ENCODE results near the gene PDHA1. TPM values are rescaled to one million over a fixed set of nuclear protein-coding genes. Genes with fewer than 3 reads are reported as not detected.

Gene PDHA1
- total and polyA plus RNA-seq, 7 experiments from 2014 or later, result 62.9 to 123 (median 116) TPM

DNA sequence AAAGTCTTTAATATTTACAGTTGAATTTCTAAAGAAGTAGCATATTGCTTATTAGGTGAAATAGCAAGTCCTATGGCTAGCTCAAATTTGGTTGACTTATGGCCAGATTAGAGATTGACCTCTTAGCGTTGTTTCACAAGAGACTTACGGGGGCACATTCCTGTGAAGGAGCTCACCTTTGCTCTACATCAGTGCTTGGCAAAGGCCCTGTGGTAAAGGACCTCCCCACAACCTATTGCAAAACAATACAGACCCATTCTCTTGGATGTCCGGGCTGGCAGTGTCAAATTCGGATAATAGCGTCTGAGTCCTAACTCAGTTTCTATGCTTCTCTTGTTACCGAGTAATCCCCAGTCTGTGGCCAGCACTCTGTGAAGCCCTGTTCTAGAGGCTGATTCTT lies 10.9 kb downstream of the PDHA1 start:
- DNase-seq (no peak), ATAC-seq (no peak)
- no peak overlapping the region for H3K4me3 ChIP-seq (ENCODE audit: low read length)
- no peaks in the 10 kb centered on the region for H3K27me3 ChIP-seq (ENCODE audit: control insufficient read depth in 2 of 2, insufficient read depth in 2 of 2, low read length in 2 of 2)
- H3K36me3 Mint-ChIP-seq, result peaks cover 0 to 28% (median 6%) of the 10 kb centered on the region in 5 donors
- ChIA-PET CTCF (no interaction called here), POLR2A (no interaction called here)
- intact Hi-C loops (cut with micrococcal nuclease), result no loop called here
- H3K36me3 ChIP-seq (ENCODE audit: control insufficient read depth in 2 of 3, insufficient read depth in 3 of 3, low read length in 3 of 3), result peaks cover 0 to 80% (median 8%) of the 10 kb centered on the region in 3 experiments
- H3K27me3 Mint-ChIP-seq, result no peaks in the 10 kb centered on the region
- no peak overlapping the region for H3K4me3 Mint-ChIP-seq
- no peak overlapping the region for H3K27ac Mint-ChIP-seq
- H3K9me3 ChIP-seq (ENCODE audit: control insufficient read depth in 2 of 3, low read length in 3 of 3), result no peaks in the 10 kb centered on the region
- H3K27ac ChIP-seq (ENCODE audit: low read depth, low read length), result no peak overlapping the region
- peaks cover 0 to 12% of the 10 kb centered on the region in 2 donors for H3K4me1 ChIP-seq (ENCODE audit: control insufficient read depth in 2 of 2, insufficient read depth in 2 of 2, low read length in 2 of 2)
- peaks cover 0 to 12% (median 5%) of the 10 kb centered on the region in 7 donors for H3K4me1 Mint-ChIP-seq
- H3K9me3 Mint-ChIP-seq, result peaks cover 0 to 2% (median 0%) of the 10 kb centered on the region in 11 donors

DNA sequence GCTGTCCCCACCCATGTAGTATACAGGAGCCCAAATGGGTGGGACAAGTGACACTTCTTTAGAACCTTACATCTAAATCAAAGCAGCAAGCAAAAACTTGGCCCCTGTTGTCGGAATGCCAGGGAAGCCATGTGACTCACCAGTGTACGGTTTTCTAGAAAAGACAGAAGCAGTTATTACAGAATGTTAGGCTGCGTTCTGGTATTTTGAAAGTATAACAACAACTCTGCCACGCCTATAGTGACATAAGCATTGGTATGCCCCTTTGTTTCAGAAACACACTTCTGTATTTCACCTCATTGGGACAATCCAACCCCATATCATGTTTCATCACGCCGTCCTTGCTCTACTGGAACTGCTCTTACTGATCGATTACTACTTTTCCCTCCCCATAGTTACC lies 14.8 kb downstream of the PDHA1 start:
- peak overlapping the region in 2 of 9 donors; percentile 17 to 66 for H3K27ac Mint-ChIP-seq
- peaks cover 0 to 2% (median 0%) of the 10 kb centered on the region in 11 donors for H3K9me3 Mint-ChIP-seq
- Histone ChIP-seq H3K4me1 (ENCODE audit: control insufficient read depth in 2 of 2, insufficient read depth in 2 of 2, low read length in 2 of 2) (no peaks in the 10 kb centered on the region), H3K36me3 (ENCODE audit: control insufficient read depth in 2 of 3, insufficient read depth in 3 of 3, low read length in 3 of 3) (peaks cover 0 to 68% (median 6%) of the 10 kb centered on the region in 3 experiments), H3K4me3 (ENCODE audit: low read length) (no peak overlapping the region), H3K9me3 (ENCODE audit: control insufficient read depth in 2 of 3, low read length in 3 of 3) (no peaks in the 10 kb centered on the region), H3K27me3 (ENCODE audit: control insufficient read depth in 2 of 2, insufficient read depth in 2 of 2, low read length in 2 of 2) (no peaks in the 10 kb centered on the region), H3K27ac (ENCODE audit: low read depth, low read length) (no peak overlapping the region)
- H3K4me1 Mint-ChIP-seq, result no peaks in the 10 kb centered on the region
- ChIA-PET POLR2A (no interaction called here), CTCF (no interaction called here)
- H3K4me3 Mint-ChIP-seq, result no peak overlapping the region
- no peaks in the 10 kb centered on the region for H3K27me3 Mint-ChIP-seq
- ATAC-seq, result peak; percentile 29
- intact Hi-C loops (cut with micrococcal nuclease), result no loop called here
- no peak for DNase-seq
- peaks cover 0 to 19% (median 4%) of the 10 kb centered on the region in 5 donors for H3K36me3 Mint-ChIP-seq

DNA sequence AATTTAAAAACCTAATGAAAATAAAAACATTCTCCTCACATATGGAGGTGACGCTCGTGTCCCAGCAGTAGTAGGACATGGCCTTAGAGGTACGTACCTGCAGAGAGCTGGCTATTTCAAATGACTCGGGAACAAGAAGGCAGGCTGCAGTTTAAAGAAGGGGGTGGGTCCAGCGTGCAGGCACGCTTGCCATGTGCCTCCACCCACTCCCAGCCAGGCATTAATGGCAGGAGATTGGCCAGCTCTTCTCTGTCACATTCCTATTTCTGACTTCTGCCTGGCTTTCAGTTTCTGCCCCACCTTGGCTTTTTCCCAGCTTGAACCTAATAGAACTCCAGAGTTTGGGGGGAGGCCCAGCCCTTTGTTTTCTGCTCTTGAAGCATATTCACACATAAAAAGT lies 17.2 kb downstream of the PDHA1 start:
- no peaks in the 10 kb centered on the region for H3K9me3 ChIP-seq (ENCODE audit: control insufficient read depth in 2 of 3, low read length in 3 of 3)
- Mint-ChIP-seq H3K4me3 (no peak overlapping the region), H3K36me3 (peaks cover 0 to 20% (median 4%) of the 10 kb centered on the region in 5 donors), H3K4me1 (no peaks in the 10 kb centered on the region), H3K27me3 (no peaks in the 10 kb centered on the region), H3K9me3 (peaks cover 0 to 2% (median 0%) of the 10 kb centered on the region in 11 donors), H3K27ac (peak overlapping the region in 1 of 9 donors; percentile 43)
- no peaks in the 10 kb centered on the region for H3K27me3 ChIP-seq (ENCODE audit: control insufficient read depth in 2 of 2, insufficient read depth in 2 of 2, low read length in 2 of 2)
- POLR2A ChIA-PET, result interaction anchor here (0.6 kb wide), 1 partner anchor 175 kb away, joined by 3 read pairs; no protein-coding TSS in a partner anchor
- no peak for DNase-seq
- intact Hi-C loops (cut with micrococcal nuclease), result no loop called here
- CTCF ChIA-PET, result no interaction called here
- H3K36me3 ChIP-seq (ENCODE audit: control insufficient read depth in 2 of 3, insufficient read depth in 3 of 3, low read length in 3 of 3), result peaks cover 0 to 46% (median 5%) of the 10 kb centered on the region in 3 experiments
- no peak overlapping the region for H3K4me3 ChIP-seq (ENCODE audit: low read length)
- ATAC-seq, result no peak
- no peaks in the 10 kb centered on the region for H3K4me1 ChIP-seq (ENCODE audit: control insufficient read depth in 2 of 2, insufficient read depth in 2 of 2, low read length in 2 of 2)
- H3K27ac ChIP-seq (ENCODE audit: low read depth, low read length), result no peak overlapping the region

DNA sequence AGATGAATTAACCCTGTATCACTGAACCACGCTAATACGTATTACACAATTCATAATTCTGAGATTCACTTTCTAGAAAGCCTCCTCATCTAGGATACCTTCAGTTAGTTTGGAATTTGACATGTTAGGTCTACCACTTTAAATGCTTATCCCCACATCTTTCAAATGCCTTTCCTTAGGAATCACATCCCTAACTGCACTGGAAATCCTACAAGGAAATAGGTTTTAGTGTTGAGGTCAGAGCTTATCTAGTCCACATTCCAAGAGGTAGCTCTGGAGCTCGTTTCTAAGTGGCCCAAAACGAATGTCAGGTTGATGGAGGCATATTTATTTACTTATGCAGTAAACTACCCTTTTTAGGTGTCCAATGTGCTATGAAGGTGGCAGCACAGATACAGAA lies 18.0 kb downstream of the PDHA1 start:
- CTCF ChIA-PET, result no interaction called here
- ATAC-seq (no peak), DNase-seq (no peak)
- peaks cover 0 to 38% (median 5%) of the 10 kb centered on the region in 3 experiments for H3K36me3 ChIP-seq (ENCODE audit: control insufficient read depth in 2 of 3, insufficient read depth in 3 of 3, low read length in 3 of 3)
- Mint-ChIP-seq H3K27ac (no peak overlapping the region), H3K36me3 (peaks cover 0 to 21% (median 8%) of the 10 kb centered on the region in 5 donors), H3K27me3 (no peaks in the 10 kb centered on the region), H3K4me1 (no peaks in the 10 kb centered on the region), H3K9me3 (peaks cover 0 to 2% (median 0%) of the 10 kb centered on the region in 11 donors), H3K4me3 (no peak overlapping the region)
- H3K4me3 ChIP-seq (ENCODE audit: low read length), result no peak overlapping the region
- no peak overlapping the region for H3K27ac ChIP-seq (ENCODE audit: low read depth, low read length)
- POLR2A ChIA-PET, result no interaction called here
- intact Hi-C loops (cut with micrococcal nuclease), result no loop called here
- H3K4me1 ChIP-seq (ENCODE audit: control insufficient read depth in 2 of 2, insufficient read depth in 2 of 2, low read length in 2 of 2), result no peaks in the 10 kb centered on the region
- no peaks in the 10 kb centered on the region for H3K9me3 ChIP-seq (ENCODE audit: control insufficient read depth in 2 of 3, low read length in 3 of 3)
- no peaks in the 10 kb centered on the region for H3K27me3 ChIP-seq (ENCODE audit: control insufficient read depth in 2 of 2, insufficient read depth in 2 of 2, low read length in 2 of 2)

DNA sequence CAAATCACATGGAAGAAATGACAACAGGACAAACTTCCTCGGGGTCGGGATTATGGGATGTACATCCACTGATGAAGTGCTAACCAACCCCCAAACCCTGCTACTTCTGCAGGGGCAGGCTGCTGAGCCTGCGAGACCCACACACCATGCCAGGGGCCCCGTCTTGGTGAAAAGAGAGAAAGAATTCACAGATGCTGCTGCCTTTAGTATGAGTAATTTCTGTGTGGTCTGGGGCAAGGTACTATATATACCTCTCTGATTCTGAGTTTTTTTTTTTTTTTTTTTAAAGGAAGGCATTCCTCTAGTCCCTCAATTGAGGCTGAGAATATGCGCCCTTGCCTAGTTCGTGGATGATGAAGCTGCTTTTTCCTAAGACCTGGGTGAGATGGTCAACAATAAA lies 24.8 kb downstream of the PDHA1 start:
- H3K9me3 Mint-ChIP-seq, result peaks cover 0 to 3% (median 0%) of the 10 kb centered on the region in 11 donors
- H3K4me1 Mint-ChIP-seq, result peaks cover 4 to 8% (median 8%) of the 10 kb centered on the region in 7 donors
- Histone ChIP-seq H3K27ac (ENCODE audit: low read depth, low read length) (no peak overlapping the region), H3K9me3 (ENCODE audit: control insufficient read depth in 2 of 3, low read length in 3 of 3) (no peaks in the 10 kb centered on the region), H3K4me3 (ENCODE audit: low read length) (no peak overlapping the region), H3K36me3 (ENCODE audit: control insufficient read depth in 2 of 3, insufficient read depth in 3 of 3, low read length in 3 of 3) (no peaks in the 10 kb centered on the region), H3K4me1 (ENCODE audit: control insufficient read depth in 2 of 2, insufficient read depth in 2 of 2, low read length in 2 of 2) (no peaks in the 10 kb centered on the region), H3K27me3 (ENCODE audit: control insufficient read depth in 2 of 2, insufficient read depth in 2 of 2, low read length in 2 of 2) (no peaks in the 10 kb centered on the region)
- H3K4me3 Mint-ChIP-seq, result no peak overlapping the region
- no peak overlapping the region for H3K27ac Mint-ChIP-seq
- H3K27me3 Mint-ChIP-seq, result no peaks in the 10 kb centered on the region
- intact Hi-C loops (cut with micrococcal nuclease), result no loop called here
- no peak for ATAC-seq
- CTCF ChIA-PET, result no interaction called here
- H3K36me3 Mint-ChIP-seq, result peaks cover 0 to 13% (median 4%) of the 10 kb centered on the region in 5 donors
- POLR2A ChIA-PET, result no interaction called here
- DNase-seq, result no peak

DNA sequence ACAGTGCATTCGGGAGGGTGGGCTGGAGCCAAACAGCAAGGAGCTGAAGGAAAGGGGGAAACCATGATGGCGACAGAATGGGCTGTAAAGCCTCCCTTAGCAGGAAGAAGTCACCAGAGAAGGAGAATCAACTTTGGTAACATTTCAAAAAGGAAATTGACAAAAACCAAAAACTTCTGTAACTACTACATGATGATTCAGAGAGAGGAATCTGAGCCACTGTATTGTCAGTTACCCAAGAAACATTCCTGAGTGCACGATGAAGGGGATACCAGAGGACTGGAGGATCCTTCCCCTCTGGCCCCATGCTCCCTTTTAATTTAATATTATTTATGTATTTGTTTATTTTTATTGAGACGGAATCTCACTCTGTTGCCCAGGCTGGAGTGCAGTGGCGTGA lies 26.3 kb downstream of the PDHA1 start:
- CTCF ChIA-PET, result no interaction called here
- POLR2A ChIA-PET, result no interaction called here
- no peaks in the 10 kb centered on the region for H3K4me1 ChIP-seq (ENCODE audit: control insufficient read depth in 2 of 2, insufficient read depth in 2 of 2, low read length in 2 of 2)
- Mint-ChIP-seq H3K4me1 (peaks cover 4 to 8% (median 8%) of the 10 kb centered on the region in 7 donors), H3K4me3 (no peak overlapping the region), H3K27me3 (no peaks in the 10 kb centered on the region), H3K9me3 (peaks cover 0 to 3% (median 0%) of the 10 kb centered on the region in 11 donors), H3K27ac (no peak overlapping the region), H3K36me3 (peaks cover 0 to 11% (median 4%) of the 10 kb centered on the region in 5 donors)
- no peaks in the 10 kb centered on the region for H3K9me3 ChIP-seq (ENCODE audit: control insufficient read depth in 2 of 3, low read length in 3 of 3)
- intact Hi-C loops (cut with micrococcal nuclease), result loop anchor here (5.0 kb wide), 4 partner anchors 147 to 772 kb away; partner anchors contain the start of genes EIF1AX (in 1 of the 2) and MAP3K15 (in 1 of the 2)
- H3K27ac ChIP-seq (ENCODE audit: low read depth, low read length), result no peak overlapping the region
- no peaks in the 10 kb centered on the region for H3K27me3 ChIP-seq (ENCODE audit: control insufficient read depth in 2 of 2, insufficient read depth in 2 of 2, low read length in 2 of 2)
- H3K36me3 ChIP-seq (ENCODE audit: control insufficient read depth in 2 of 3, insufficient read depth in 3 of 3, low read length in 3 of 3), result no peaks in the 10 kb centered on the region
- no peak overlapping the region for H3K4me3 ChIP-seq (ENCODE audit: low read length)
- no peak for DNase-seq
- no peak for ATAC-seq

DNA sequence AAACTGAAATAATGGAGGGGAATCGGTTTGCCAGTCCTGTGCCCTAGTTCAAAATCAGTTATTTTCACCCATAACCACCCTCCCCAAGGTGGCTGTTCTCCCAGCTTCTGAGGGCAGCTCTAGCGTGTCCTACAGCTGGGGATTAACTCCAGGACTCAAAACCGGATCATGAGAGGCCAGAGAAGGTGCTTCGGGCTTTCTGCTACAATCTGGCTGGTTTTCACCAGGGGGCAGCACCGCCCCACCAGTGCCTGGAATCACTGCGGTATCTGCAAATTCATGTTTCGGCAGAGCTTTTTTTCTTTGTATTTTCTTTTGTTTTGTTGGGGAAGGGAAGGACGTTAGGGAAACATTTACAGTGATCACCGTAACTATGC lies 28.4 kb downstream of the PDHA1 start:
- Mint-ChIP-seq H3K4me3 (peak overlapping the region; percentile 78 to 94 (median 88)), H3K4me1 (peaks cover 4 to 8% (median 8%) of the 10 kb centered on the region in 7 donors), H3K36me3 (no peaks in the 10 kb centered on the region), H3K27ac (peak overlapping the region in 8 of 9 donors; percentile 13 to 67 (median 38)), H3K27me3 (no peaks in the 10 kb centered on the region), H3K9me3 (no peaks in the 10 kb centered on the region)
- ATAC-seq (peak; percentile 89), DNase-seq (peak; percentile 33 to 66 (median 61))
- CTCF ChIA-PET, result interaction anchor here (0.7 to 1.4 kb wide), 4 partner anchors 10 to 696 kb away, joined by 3 to 5 read pairs (median 4); no protein-coding TSS in a partner anchor
- Histone ChIP-seq H3K4me3 (ENCODE audit: low read length) (peak overlapping the region; percentile 74), H3K4me1 (ENCODE audit: control insufficient read depth in 2 of 2, insufficient read depth in 2 of 2, low read length in 2 of 2) (no peaks in the 10 kb centered on the region), H3K27me3 (ENCODE audit: control insufficient read depth in 2 of 2, insufficient read depth in 2 of 2, low read length in 2 of 2) (no peaks in the 10 kb centered on the region), H3K27ac (ENCODE audit: low read depth, low read length) (no peak overlapping the region), H3K9me3 (ENCODE audit: control insufficient read depth in 2 of 3, low read length in 3 of 3) (no peaks in the 10 kb centered on the region), H3K36me3 (ENCODE audit: control insufficient read depth in 2 of 3, insufficient read depth in 3 of 3, low read length in 3 of 3) (no peaks in the 10 kb centered on the region)
- POLR2A ChIA-PET, result no interaction called here
- intact Hi-C loops (cut with micrococcal nuclease), result loop anchor here (1.0 to 5.0 kb wide), 10 partner anchors 29 to 770 kb away; partner anchors contain the start of genes BCLAF3 (in 2 of the 2), MAP3K15 (in 2 of the 2), EIF1AX (in 1 of the 2) and PDHA1 (in 1 of the 2)

Data from naive thymus-derived CD4-positive, alpha-beta T cell (primary cell).